Fibroblast of lung (primary cell): ENCODE results near the gene ZNF75A. TPM values are rescaled to one million over a fixed set of nuclear protein-coding genes. Genes with fewer than 3 reads are reported as not detected.

Source experiments
- DNase-seq, 2 donors: peaks; one replicate each; pipeline versions ENCODE4 v3.0.0 to v3.0.0-alpha.2; 2010; ENCODE audit warnings: low read depth in 2 of 2
- H2AFZ ChIP-seq: 2 replicates; pipeline ENCODE4 v1.5.1; 2012; ENCODE audit warnings: low read length, control low read depth, inconsistent platforms
- H3K27ac ChIP-seq: 2 replicates; pipeline ENCODE4 v1.5.1; 2011; ENCODE audit warnings: low read length, control low read depth; ENCODE audit not compliant: insufficient read depth
- H3K27me3 ChIP-seq: 2 replicates; pipeline ENCODE4 v1.5.1; 2011; ENCODE audit warnings: mild to moderate bottlenecking, low read length; ENCODE audit not compliant: control insufficient read depth, insufficient read depth
- H3K36me3 ChIP-seq: 2 replicates; pipeline ENCODE4 v1.5.1; 2011; ENCODE audit warnings: low read length; ENCODE audit not compliant: control insufficient read depth, insufficient read depth
- H3K4me1 ChIP-seq: 2 replicates; pipeline ENCODE4 v1.5.1; 2011; ENCODE audit warnings: low read length; ENCODE audit not compliant: control insufficient read depth, insufficient read depth; ENCODE audit errors: extremely low read depth
- H3K4me2 ChIP-seq: 2 replicates; pipeline ENCODE4 v1.5.1; 2011; ENCODE audit warnings: low read length, control low read depth; ENCODE audit not compliant: insufficient read depth; ENCODE audit errors: extremely low read depth
- H3K4me3 ChIP-seq, 4 experiments: fragments of 200-600 bp in 1 of 4; sonication (generic) in 1 of 4; replicated peaks in 1 of 4; 2 replicates each; pipeline ENCODE4 v1.5.1; 2011 to 2016; ENCODE audit warnings: low read length in 4 of 4, low read depth in 3 of 4, mild to moderate bottlenecking in 3 of 4, control low read depth in 2 of 4, inconsistent platforms in 1 of 4, mixed read lengths in 1 of 4; ENCODE audit not compliant: insufficient read depth in 1 of 4; ENCODE audit errors: control extremely low read depth in 1 of 4
- H3K79me2 ChIP-seq: 2 replicates; pipeline ENCODE4 v1.5.1; 2012; ENCODE audit warnings: mild to moderate bottlenecking, low read length, inconsistent platforms; ENCODE audit not compliant: control insufficient read depth, insufficient read depth
- H3K9ac ChIP-seq: 2 replicates; pipeline ENCODE4 v1.5.1; 2011; ENCODE audit warnings: mild to moderate bottlenecking, low read length, control low read depth; ENCODE audit not compliant: insufficient read depth
- H3K9me3 ChIP-seq: 2 replicates; pipeline ENCODE4 v1.5.1; 2012; ENCODE audit warnings: low read depth, low read length; ENCODE audit not compliant: control insufficient read depth, insufficient read depth
- H4K20me1 ChIP-seq: 2 replicates; pipeline ENCODE4 v1.5.1; 2011; ENCODE audit warnings: low read length; ENCODE audit not compliant: control insufficient read depth, insufficient read depth; ENCODE audit errors: extremely low read depth
- CTCF ChIP-seq, 2 donors: IDR thresholded peaks in 1 of 2; conservative IDR thresholded peaks in 1 of 2; 1 replicate in 1 of 2; 2 replicates in 1 of 2; pipeline ENCODE4 v1.5.1; 2011 to 2012; ENCODE audit warnings: low read length in 2 of 2, control low read depth in 1 of 2, inconsistent platforms in 1 of 2, low read depth in 1 of 2, mild to moderate bottlenecking in 1 of 2
- EZH2 ChIP-seq: IDR thresholded peaks from 2 replicates; pipeline ENCODE4 v1.5.1; 2012; ENCODE audit warnings: low read length, control low read depth, mild to moderate bottlenecking; ENCODE audit errors: missing control alignments
- polyA plus RNA-seq, 2 donors: library from polyadenylated mRNA; depleted of rRNA in 1 of 2; stranded (reverse) in 1 of 2; unstranded in 1 of 2; fragments of >200 nt; gene quantifications; 2 replicates each; pipeline ENCODE4 v1.2.1, GENCODE V29; 2011 to 2012; ENCODE audit warnings: missing spikeins in 1 of 2
- total RNA-seq: library from RNA; depleted of rRNA; stranded (reverse); fragments of >200 nt; gene quantifications from 2 replicates; pipeline ENCODE4 v1.2.1, GENCODE V29; 2014

ZNF75A gene
- total and polyA plus RNA-seq, 2 donors (not counting 1 experiment from before 2014, with no cell fraction given): 14.4 to 24.3 TPM

GRCh38 chr16:3256866-3257465 is 48.3 kb upstream of the ZNF75A start:
- no peak overlapping the region for H3K4me3 ChIP-seq
- no peaks in the 10 kb centered on the region for H3K36me3 ChIP-seq
- no peak for TF ChIP-seq EZH2
- TF ChIP-seq CTCF (conservative IDR thresholded peaks at IDR 0.05 in 1 of 2, IDR thresholded peaks at IDR 0.05 in 1 of 2; ENCODE audit: low read depth in 1 of 2, low read length in 2 of 2): no peak
- no peak overlapping the region for H3K9ac ChIP-seq
- no peak overlapping the region for H3K27ac ChIP-seq
- no peaks in the 10 kb centered on the region for H3K4me1 ChIP-seq
- H3K9me3 ChIP-seq: no peaks in the 10 kb centered on the region
- H2AFZ ChIP-seq: no peak overlapping the region
- H4K20me1 ChIP-seq: no peaks in the 10 kb centered on the region
- no peak overlapping the region for H3K4me2 ChIP-seq
- DNase-seq: peak in 1 of 2 donors; percentile 63
- H3K27me3 ChIP-seq: no peaks in the 10 kb centered on the region
- no peaks in the 10 kb centered on the region for H3K79me2 ChIP-seq

GRCh38 chr16:3259836-3260235 is 45.5 kb upstream of the ZNF75A start:
- H3K79me2 ChIP-seq: no peaks in the 10 kb centered on the region
- no peaks in the 10 kb centered on the region for H3K27me3 ChIP-seq
- no peak overlapping the region for H3K9ac ChIP-seq
- no peak overlapping the region for H3K27ac ChIP-seq
- no peaks in the 10 kb centered on the region for H3K36me3 ChIP-seq
- no peak for DNase-seq
- no peaks in the 10 kb centered on the region for H4K20me1 ChIP-seq
- TF ChIP-seq EZH2 (no peak), CTCF (conservative IDR thresholded peaks at IDR 0.05 in 1 of 2, IDR thresholded peaks at IDR 0.05 in 1 of 2; ENCODE audit: low read depth in 1 of 2, low read length in 2 of 2) (no peak)
- no peak overlapping the region for H3K4me2 ChIP-seq
- no peaks in the 10 kb centered on the region for H3K4me1 ChIP-seq
- H2AFZ ChIP-seq: no peak overlapping the region
- no peak overlapping the region for H3K4me3 ChIP-seq
- H3K9me3 ChIP-seq: no peaks in the 10 kb centered on the region

GRCh38 chr16:3262517-3262916 is 42.8 kb upstream of the ZNF75A start:
- no peak overlapping the region for H3K4me3 ChIP-seq
- no peaks in the 10 kb centered on the region for H3K27me3 ChIP-seq
- H3K9ac ChIP-seq: no peak overlapping the region
- H3K79me2 ChIP-seq: no peaks in the 10 kb centered on the region
- H3K4me2 ChIP-seq: no peak overlapping the region
- no peaks in the 10 kb centered on the region for H3K9me3 ChIP-seq
- TF ChIP-seq CTCF (conservative IDR thresholded peaks at IDR 0.05 in 1 of 2, IDR thresholded peaks at IDR 0.05 in 1 of 2; ENCODE audit: low read depth in 1 of 2, low read length in 2 of 2) (no peak), EZH2 (no peak)
- no peaks in the 10 kb centered on the region for H4K20me1 ChIP-seq
- H3K27ac ChIP-seq: no peak overlapping the region
- DNase-seq: no peak
- no peaks in the 10 kb centered on the region for H3K4me1 ChIP-seq
- H3K36me3 ChIP-seq: no peaks in the 10 kb centered on the region
- no peak overlapping the region for H2AFZ ChIP-seq
